ENCODE data around the gene NIN. TPM values are rescaled to one million over a fixed set of nuclear protein-coding genes. Genes with fewer than 3 reads are reported as not detected.
A peak's percentile ranks its signal among the peaks of the same experiment; 100 is the strongest.

Gene NIN
- total and polyA plus RNA-seq, 5 experiments from 2014 or later: 37.1 to 137 (median 60.2) TPM

DNA sequence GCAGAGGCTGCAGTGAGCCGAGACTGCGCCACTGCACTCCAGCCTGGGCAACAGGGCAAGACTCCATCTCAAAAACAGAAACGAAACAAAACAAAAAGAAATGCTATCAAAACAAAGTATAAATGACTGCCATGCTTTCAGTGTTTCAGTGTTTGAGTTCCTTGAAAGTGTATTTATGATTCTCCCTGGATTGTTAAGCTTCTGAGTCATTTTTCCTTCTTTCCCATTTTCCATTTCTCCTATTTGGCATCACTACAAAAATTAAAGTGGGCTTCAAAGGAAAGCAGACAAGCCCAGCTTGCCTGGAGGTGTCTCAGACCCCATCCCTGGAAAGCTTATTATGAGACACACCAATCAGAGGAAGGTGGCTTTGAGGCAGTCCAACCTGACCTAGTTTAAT is 35.1 kb downstream of the NIN start:
- H3K27me3 Mint-ChIP-seq: no peaks in the 10 kb centered on the region
- no peak overlapping the region for H3K4me3 Mint-ChIP-seq
- H3K9me3 Mint-ChIP-seq: no peaks in the 10 kb centered on the region
- H3K27ac Mint-ChIP-seq: peak overlapping the region in 9 of 10 donors; percentile 26 to 86 (median 72)
- ATAC-seq: no peak
- H3K36me3 Mint-ChIP-seq: peaks cover 0 to 68% (median 11%) of the 10 kb centered on the region in 3 donors
- H3K4me1 Mint-ChIP-seq: peaks cover 43 to 84% (median 76%) of the 10 kb centered on the region in 4 donors
- POLR2A ChIA-PET: interaction anchor here (0.6 to 0.7 kb wide), 2 partner anchors 8 to 149 kb away, joined by 3 read pairs; no protein-coding TSS in a partner anchor
- DNase-seq: no peak

DNA sequence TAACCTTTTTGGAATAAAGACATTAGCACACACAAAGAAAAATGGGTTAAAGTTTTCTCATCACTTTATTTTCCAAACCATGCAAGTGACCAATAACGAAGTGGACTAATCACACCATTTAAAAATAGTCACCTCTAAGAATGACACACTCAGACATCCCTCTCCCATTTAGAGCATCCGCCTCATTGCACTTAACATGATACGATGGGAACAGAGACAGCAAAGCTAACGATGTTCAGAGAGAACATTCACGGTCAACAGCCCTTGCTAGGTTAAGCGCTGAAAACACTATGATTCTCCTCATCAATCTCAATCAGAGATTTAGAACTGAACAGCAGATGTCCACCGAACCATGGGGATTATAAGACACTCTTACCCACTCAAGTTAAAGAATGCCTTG is 35.8 kb downstream of the NIN start:
- no peaks in the 10 kb centered on the region for H3K27me3 Mint-ChIP-seq
- no peak for DNase-seq
- H3K27ac Mint-ChIP-seq: peak overlapping the region in 7 of 10 donors; percentile 12 to 75 (median 63)
- peaks cover 0 to 68% (median 14%) of the 10 kb centered on the region in 3 donors for H3K36me3 Mint-ChIP-seq
- POLR2A ChIA-PET: interaction anchor here (1.1 to 4.9 kb wide), 2 partner anchors 10 to 35 kb away, joined by 13 to 50 read pairs; partner anchors contain the start of gene NIN
- H3K9me3 Mint-ChIP-seq: no peaks in the 10 kb centered on the region
- peaks cover 43 to 89% (median 84%) of the 10 kb centered on the region in 4 donors for H3K4me1 Mint-ChIP-seq
- no peak for ATAC-seq
- H3K4me3 Mint-ChIP-seq: peak overlapping the region in 1 of 10 donors; percentile 1

DNA sequence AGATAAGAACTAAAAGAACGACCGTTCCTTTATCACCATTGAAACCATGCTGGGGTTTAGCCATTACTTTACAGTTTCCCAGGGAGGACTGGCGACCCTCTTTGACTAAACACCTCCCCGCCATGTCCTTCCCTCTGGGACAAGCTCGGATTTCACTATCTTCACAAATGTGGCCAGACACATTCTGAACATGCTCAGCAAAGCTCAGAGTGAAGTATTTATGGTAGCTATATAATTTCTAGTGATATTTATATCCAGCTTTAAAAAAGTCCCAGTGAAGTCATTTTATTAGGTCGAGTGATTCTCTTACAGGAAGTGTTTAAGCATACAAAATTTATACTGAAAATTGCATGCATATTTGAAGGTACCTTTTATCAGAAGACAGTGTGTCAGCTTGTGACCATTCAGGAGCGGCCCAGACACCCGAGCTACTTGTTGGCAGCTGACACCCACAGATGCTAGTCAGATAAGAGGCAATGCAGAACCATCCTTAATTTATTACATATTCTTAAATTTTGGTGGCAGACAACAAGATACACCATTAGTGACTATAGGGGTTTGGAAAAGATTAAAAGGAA is 36.8 kb downstream of the NIN start:
- DNase-seq (no peak), ATAC-seq (no peak)
- no peaks in the 10 kb centered on the region for H3K9me3 Mint-ChIP-seq
- H3K27ac Mint-ChIP-seq: peak overlapping the region; percentile 65 to 99 (median 92)
- POLR2A ChIA-PET: interaction anchor here (1.0 to 4.9 kb wide), 6 partner anchors 9 to 65 kb away, joined by 3 to 50 read pairs (median 12); partner anchors contain the start of gene NIN
- peaks cover 0 to 65% (median 13%) of the 10 kb centered on the region in 3 donors for H3K36me3 Mint-ChIP-seq
- H3K27me3 Mint-ChIP-seq: no peaks in the 10 kb centered on the region
- peaks cover 43 to 98% (median 89%) of the 10 kb centered on the region in 4 donors for H3K4me1 Mint-ChIP-seq
- H3K4me3 Mint-ChIP-seq: peak overlapping the region in 9 of 10 donors; percentile 12 to 57 (median 24)

- Mint-ChIP-seq H3K4me3 (peak overlapping the region; percentile 68 to 88 (median 82)), H3K27ac (peak overlapping the region; percentile 88 to 99 (median 98)), H3K9me3 (no peaks in the 10 kb centered on the region), H3K4me1 (peaks cover 44 to 99% (median 87%) of the 10 kb centered on the region in 4 donors), H3K27me3 (no peaks in the 10 kb centered on the region), H3K36me3 (peaks cover 0 to 55% (median 9%) of the 10 kb centered on the region in 3 donors)
- DNase-seq (no peak), ATAC-seq (peak in 1 of 2 donors; percentile 21)
- POLR2A ChIA-PET: interaction anchor here (0.7 to 4.9 kb wide), 11 partner anchors 10 to 67 kb away, joined by 3 to 50 read pairs (median 7); partner anchors contain the start of gene NIN
Observed at GRCh38 chr14:50792634-50793068, 38.3 kb downstream of the NIN start.

GRCh38 chr14:50792051-50792477 is 38.9 kb downstream of the NIN start:
- Mint-ChIP-seq H3K4me1 (peaks cover 45 to 99% (median 88%) of the 10 kb centered on the region in 4 donors), H3K9me3 (no peaks in the 10 kb centered on the region), H3K27me3 (no peaks in the 10 kb centered on the region), H3K27ac (peak overlapping the region; percentile 88 to 99 (median 98)), H3K4me3 (peak overlapping the region; percentile 68 to 88 (median 82)), H3K36me3 (peaks cover 0 to 50% (median 9%) of the 10 kb centered on the region in 3 donors)
- DNase-seq (peak in 5 of 10 donors; percentile 12 to 55 (median 46)), ATAC-seq (peak; percentile 70)
- POLR2A ChIA-PET: interaction anchor here (0.6 to 4.9 kb wide), 12 partner anchors 16 to 930 kb away, joined by 3 to 50 read pairs (median 6); partner anchors contain the start of gene NIN

DNA sequence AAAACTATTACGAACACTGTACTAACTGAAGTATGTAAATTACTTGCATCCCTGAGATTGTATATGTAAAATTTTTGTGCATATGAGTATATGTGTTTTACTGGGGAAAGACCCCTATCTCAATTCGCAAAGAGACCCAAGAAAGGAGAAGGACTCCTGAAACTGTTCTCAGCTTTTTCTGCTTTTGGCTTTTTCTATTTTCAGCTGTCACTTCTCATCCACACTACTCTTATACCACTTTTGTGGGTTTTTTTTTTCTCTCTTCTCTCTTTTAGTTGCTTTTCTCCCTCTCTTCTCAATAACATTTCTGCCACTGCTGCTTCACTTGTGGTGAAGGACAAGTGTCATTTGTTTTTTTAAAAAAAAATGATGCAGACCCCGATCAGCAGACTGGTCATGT is 39.8 kb downstream of the NIN start:
- DNase-seq: peak in 1 of 10 donors; percentile 4
- peaks cover 0 to 43% (median 9%) of the 10 kb centered on the region in 3 donors for H3K36me3 Mint-ChIP-seq
- peak overlapping the region in 8 of 10 donors; percentile 68 to 88 (median 82) for H3K4me3 Mint-ChIP-seq
- H3K27me3 Mint-ChIP-seq: no peaks in the 10 kb centered on the region
- H3K9me3 Mint-ChIP-seq: no peaks in the 10 kb centered on the region
- peaks cover 47 to 99% (median 88%) of the 10 kb centered on the region in 4 donors for H3K4me1 Mint-ChIP-seq
- ATAC-seq: no peak
- POLR2A ChIA-PET: interaction anchor here (0.7 to 4.9 kb wide), 6 partner anchors 17 to 44 kb away, joined by 3 to 50 read pairs (median 5); partner anchors contain the start of gene NIN
- H3K27ac Mint-ChIP-seq: peak overlapping the region; percentile 88 to 99 (median 98)

DNA sequence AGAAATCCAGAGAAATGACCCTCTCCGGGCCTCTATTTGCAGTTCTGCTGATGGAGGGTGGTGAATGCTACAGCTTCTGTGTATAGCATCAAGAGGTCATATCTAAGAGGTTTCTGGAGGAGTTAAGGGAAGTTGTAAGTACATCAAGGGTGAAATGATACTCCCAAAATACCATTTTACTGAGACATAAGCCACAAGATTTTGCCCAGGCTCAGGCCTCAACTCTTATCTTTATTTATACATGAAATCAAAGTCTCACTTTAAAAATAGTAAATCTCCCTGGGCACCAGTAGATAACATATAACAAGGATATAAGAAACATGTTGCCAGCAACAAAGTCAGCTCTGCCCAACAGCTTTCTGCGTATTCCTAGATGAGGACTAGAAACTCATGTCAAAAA is 40.4 kb downstream of the NIN start:
- H3K36me3 Mint-ChIP-seq: peaks cover 0 to 38% (median 4%) of the 10 kb centered on the region in 3 donors
- H3K27me3 Mint-ChIP-seq: no peaks in the 10 kb centered on the region
- POLR2A ChIA-PET: interaction anchor here (0.6 to 6.9 kb wide), 10 partner anchors 14 to 45 kb away, joined by 3 to 79 read pairs (median 4); partner anchors contain the start of gene NIN
- no peaks in the 10 kb centered on the region for H3K9me3 Mint-ChIP-seq
- ATAC-seq: no peak
- H3K4me3 Mint-ChIP-seq: peak overlapping the region in 9 of 10 donors; percentile 20 to 88 (median 41)
- peak overlapping the region; percentile 79 to 99 (median 96) for H3K27ac Mint-ChIP-seq
- DNase-seq: no peak
- peaks cover 49 to 99% (median 88%) of the 10 kb centered on the region in 4 donors for H3K4me1 Mint-ChIP-seq

- ATAC-seq (no peak), DNase-seq (no peak)
- no peaks in the 10 kb centered on the region for H3K9me3 Mint-ChIP-seq
- H3K4me1 Mint-ChIP-seq: peaks cover 44 to 96% (median 87%) of the 10 kb centered on the region in 4 donors
- H3K27me3 Mint-ChIP-seq: no peaks in the 10 kb centered on the region
- H3K27ac Mint-ChIP-seq: peak overlapping the region; percentile 75 to 98 (median 96)
- peaks cover 0 to 25% (median 3%) of the 10 kb centered on the region in 3 donors for H3K36me3 Mint-ChIP-seq
- POLR2A ChIA-PET: interaction anchor here (1.1 to 7.5 kb wide), 5 partner anchors 9 to 72 kb away, joined by 3 to 79 read pairs (median 17); partner anchors contain the start of gene NIN
- peak overlapping the region in 8 of 10 donors; percentile 3 to 65 (median 20) for H3K4me3 Mint-ChIP-seq
Observed at GRCh38 chr14:50786751-50787464, 44.1 kb downstream of the NIN start.

DNA sequence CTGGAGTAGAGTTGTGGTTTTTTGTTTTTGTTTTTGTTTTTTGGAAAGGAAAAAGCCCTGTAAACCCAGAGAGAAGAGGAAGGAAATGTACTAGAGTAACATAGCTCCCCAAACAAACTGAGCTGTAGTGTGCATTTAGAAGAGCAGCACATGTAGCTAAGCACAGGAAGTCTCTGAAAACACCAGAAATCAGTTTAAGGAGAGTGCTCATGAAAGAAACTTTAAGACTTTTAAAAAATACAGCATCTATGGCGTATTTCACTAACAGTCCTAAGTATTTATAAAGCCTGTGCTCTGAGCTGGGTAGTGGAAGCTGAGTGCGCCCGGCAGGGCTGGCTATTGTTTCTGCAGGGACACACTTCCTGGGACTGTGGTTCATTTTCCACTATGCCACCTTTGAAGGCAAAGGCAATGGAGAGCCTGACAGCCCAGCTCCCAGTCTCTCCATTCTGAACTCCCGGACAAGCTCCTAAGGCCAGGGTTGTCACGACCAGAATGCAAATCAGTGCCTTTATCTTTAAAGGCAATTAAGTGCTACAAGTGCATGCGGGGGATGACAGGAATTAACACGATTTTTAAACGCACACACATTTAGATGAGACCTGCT is 45.4 kb downstream of the NIN start:
- POLR2A ChIA-PET: interaction anchor here (0.7 to 7.5 kb wide), 12 partner anchors 9 to 90 kb away, joined by 3 to 79 read pairs (median 4); partner anchors contain the start of gene NIN
- peaks cover 43 to 96% (median 85%) of the 10 kb centered on the region in 4 donors for H3K4me1 Mint-ChIP-seq

GRCh38 chr14:50784683-50785456 is 46.1 kb downstream of the NIN start:
- Mint-ChIP-seq H3K9me3 (no peaks in the 10 kb centered on the region), H3K36me3 (peaks cover 0 to 19% (median 7%) of the 10 kb centered on the region in 3 donors), H3K27ac (peak overlapping the region; percentile 89 to 98 (median 96)), H3K4me3 (peak overlapping the region; percentile 50 to 85 (median 63)), H3K4me1 (peaks cover 43 to 93% (median 82%) of the 10 kb centered on the region in 4 donors), H3K27me3 (no peaks in the 10 kb centered on the region)
- peak; percentile 24 to 48 for ATAC-seq
- DNase-seq: no peak
- POLR2A ChIA-PET: interaction anchor here (0.8 to 7.5 kb wide), 10 partner anchors 9 to 90 kb away, joined by 3 to 79 read pairs (median 4); partner anchors contain the start of gene NIN

More for the DNA sequence above, 45.4 kb downstream of the NIN start:
- Mint-ChIP-seq H3K27me3 (no peaks in the 10 kb centered on the region), H3K27ac (peak overlapping the region; percentile 89 to 98 (median 96)), H3K9me3 (no peaks in the 10 kb centered on the region), H3K4me3 (peak overlapping the region; percentile 50 to 85 (median 63)), H3K36me3 (peaks cover 0 to 23% (median 5%) of the 10 kb centered on the region in 3 donors)
- ATAC-seq (peak; percentile 64 to 72), DNase-seq (peak in 2 of 10 donors; percentile 39 to 44)

DNA sequence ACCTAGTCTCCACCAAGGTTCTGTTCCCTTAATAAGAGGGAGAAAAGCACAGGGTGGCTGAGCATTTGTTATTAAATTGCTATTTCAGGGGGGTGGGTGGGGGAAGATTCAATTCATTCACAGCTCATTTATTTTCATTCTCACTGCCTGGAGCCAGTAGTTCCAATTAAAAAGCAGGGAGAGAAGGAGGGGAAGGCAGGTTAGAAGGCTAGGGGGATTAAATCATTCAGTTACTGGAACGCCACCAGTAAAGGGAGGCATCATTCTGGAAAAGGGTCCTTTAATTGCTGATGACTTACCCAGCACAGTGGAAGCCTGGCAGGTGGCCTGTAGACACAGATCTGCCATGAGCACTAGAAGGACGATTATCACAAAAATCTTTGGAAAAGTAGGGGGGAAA is 47.4 kb downstream of the NIN start:
- peak overlapping the region; percentile 89 to 98 (median 96) for H3K27ac Mint-ChIP-seq
- peak overlapping the region in 8 of 10 donors; percentile 24 to 67 (median 55) for H3K4me3 Mint-ChIP-seq
- peaks cover 49 to 92% (median 86%) of the 10 kb centered on the region in 4 donors for H3K4me1 Mint-ChIP-seq
- no peaks in the 10 kb centered on the region for H3K27me3 Mint-ChIP-seq
- peaks cover 0 to 11% (median 8%) of the 10 kb centered on the region in 3 donors for H3K36me3 Mint-ChIP-seq
- DNase-seq (no peak), ATAC-seq (no peak)
- POLR2A ChIA-PET: interaction anchor here (1.0 to 7.5 kb wide), 4 partner anchors 10 to 76 kb away, joined by 3 to 79 read pairs (median 28); partner anchors contain the start of gene NIN
- no peaks in the 10 kb centered on the region for H3K9me3 Mint-ChIP-seq
